ENCODE data around the gene GRIN2A. TPM values are rescaled to one million over a fixed set of nuclear protein-coding genes. Genes with fewer than 3 reads are reported as not detected.

The GRIN2A gene
- total RNA-seq, 1 donor from 2014 or later: not detected

DNA sequence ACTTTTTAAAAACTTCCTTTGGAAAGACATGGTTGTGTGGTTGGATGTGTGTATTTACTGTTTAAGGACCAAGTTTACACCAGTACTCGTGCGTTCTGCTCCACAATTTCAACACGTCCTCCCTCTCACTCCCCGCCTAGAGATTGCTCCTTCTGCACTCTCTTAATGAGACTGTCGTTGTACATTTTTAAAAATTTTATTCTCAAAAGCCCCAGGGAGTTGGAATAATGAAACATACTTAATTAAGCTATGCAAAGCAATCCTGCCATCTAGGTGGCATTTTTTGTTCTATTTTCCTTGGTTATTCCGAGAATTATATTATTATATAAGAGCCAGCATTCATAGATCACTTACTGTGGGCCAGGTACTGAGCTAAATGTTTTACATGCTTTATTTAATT lies 264.5 kb downstream of the GRIN2A start:
- H3K27ac Mint-ChIP-seq (ENCODE audit: unreplicated experiment): no peak overlapping the region
- H3K4me1 Mint-ChIP-seq (ENCODE audit: low read depth): no peaks in the 10 kb centered on the region
- no peak for DNase-seq (ENCODE audit: low spot score)
- no peak overlapping the region for H3K4me3 Mint-ChIP-seq (ENCODE audit: unreplicated experiment)
- TF ChIP-seq, protein P1, sequence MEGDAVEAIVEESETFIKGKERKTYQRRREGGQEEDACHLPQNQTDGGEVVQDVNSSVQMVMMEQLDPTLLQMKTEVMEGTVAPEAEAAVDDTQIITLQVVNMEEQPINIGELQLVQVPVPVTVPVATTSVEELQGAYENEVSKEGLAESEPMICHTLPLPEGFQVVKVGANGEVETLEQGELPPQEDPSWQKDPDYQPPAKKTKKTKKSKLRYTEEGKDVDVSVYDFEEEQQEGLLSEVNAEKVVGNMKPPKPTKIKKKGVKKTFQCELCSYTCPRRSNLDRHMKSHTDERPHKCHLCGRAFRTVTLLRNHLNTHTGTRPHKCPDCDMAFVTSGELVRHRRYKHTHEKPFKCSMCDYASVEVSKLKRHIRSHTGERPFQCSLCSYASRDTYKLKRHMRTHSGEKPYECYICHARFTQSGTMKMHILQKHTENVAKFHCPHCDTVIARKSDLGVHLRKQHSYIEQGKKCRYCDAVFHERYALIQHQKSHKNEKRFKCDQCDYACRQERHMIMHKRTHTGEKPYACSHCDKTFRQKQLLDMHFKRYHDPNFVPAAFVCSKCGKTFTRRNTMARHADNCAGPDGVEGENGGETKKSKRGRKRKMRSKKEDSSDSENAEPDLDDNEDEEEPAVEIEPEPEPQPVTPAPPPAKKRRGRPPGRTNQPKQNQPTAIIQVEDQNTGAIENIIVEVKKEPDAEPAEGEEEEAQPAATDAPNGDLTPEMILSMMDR (IDR thresholded peaks at IDR 0.05): no peak
- H3K27me3 Mint-ChIP-seq (ENCODE audit: low read depth): no peaks in the 10 kb centered on the region
- H3K9me3 Mint-ChIP-seq (ENCODE audit: low read depth): no peaks in the 10 kb centered on the region
- H3K36me3 Mint-ChIP-seq (ENCODE audit: low read depth): no peaks in the 10 kb centered on the region

DNA sequence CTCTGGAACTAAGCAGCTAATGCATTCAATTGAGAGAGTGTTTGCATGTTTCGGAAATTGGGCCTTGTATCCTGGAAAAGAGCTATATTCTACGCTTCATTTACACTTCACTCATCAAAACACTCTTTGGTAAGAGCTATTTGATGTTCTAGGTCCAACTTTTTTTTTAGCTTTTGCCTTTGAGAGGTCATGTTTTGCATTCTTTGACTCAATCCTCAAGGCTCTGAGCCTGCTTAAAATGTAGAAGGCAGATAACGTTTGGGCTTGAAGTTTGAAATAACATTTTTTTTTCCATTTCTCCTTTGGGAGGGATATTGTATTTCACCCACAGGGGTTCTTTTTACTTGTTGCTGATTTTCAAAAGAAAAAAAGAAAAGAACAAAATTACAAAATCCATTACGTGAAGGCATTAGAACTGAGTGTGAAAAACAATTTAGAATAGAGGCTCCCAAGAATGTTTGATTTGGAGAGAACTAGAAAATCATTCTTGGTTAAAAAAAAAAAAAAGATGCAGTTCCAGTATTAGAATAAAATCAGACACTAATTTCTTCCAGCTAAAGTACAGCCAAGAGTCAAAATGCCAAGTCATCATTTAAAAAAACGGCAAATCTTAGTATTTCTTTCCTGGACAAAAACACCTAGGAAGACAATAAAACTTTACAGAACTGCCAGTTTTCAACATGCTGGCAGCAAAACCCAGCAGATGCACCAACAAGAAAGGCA lies 268.5 kb downstream of the GRIN2A start:
- H3K4me1 Mint-ChIP-seq (ENCODE audit: low read depth): no peaks in the 10 kb centered on the region
- no peak overlapping the region for H3K27ac Mint-ChIP-seq (ENCODE audit: unreplicated experiment)
- H3K9me3 Mint-ChIP-seq (ENCODE audit: low read depth): no peaks in the 10 kb centered on the region
- H3K4me3 Mint-ChIP-seq (ENCODE audit: unreplicated experiment): no peak overlapping the region
- no peaks in the 10 kb centered on the region for H3K27me3 Mint-ChIP-seq (ENCODE audit: low read depth)
- TF ChIP-seq, protein P1 (IDR thresholded peaks at IDR 0.05): no peak
- H3K36me3 Mint-ChIP-seq (ENCODE audit: low read depth): no peaks in the 10 kb centered on the region
- DNase-seq (ENCODE audit: low spot score): no peak

DNA sequence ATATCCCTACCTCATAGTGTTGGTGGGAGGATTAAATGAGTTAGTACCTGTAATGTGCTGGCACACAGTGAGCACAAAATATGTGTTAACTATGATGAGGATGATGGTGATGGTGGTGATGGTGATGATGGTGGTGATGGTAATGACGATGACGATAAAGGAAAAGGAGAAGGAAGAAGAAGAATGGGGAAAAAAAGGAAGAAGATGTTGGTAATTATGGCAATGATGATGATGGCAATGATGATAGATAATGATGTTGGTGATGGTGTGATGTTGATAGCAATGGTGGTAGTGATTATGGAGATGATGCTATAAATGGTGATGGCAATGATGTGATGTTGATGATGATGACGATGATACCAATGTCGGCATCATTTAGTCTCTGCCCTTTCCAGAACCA lies 270.2 kb downstream of the GRIN2A start:
- no peaks in the 10 kb centered on the region for H3K36me3 Mint-ChIP-seq (ENCODE audit: low read depth)
- H3K4me1 Mint-ChIP-seq (ENCODE audit: low read depth): no peaks in the 10 kb centered on the region
- no peak for DNase-seq (ENCODE audit: low spot score)
- no peaks in the 10 kb centered on the region for H3K27me3 Mint-ChIP-seq (ENCODE audit: low read depth)
- no peak overlapping the region for H3K27ac Mint-ChIP-seq (ENCODE audit: unreplicated experiment)
- H3K4me3 Mint-ChIP-seq (ENCODE audit: unreplicated experiment): no peak overlapping the region
- H3K9me3 Mint-ChIP-seq (ENCODE audit: low read depth): no peaks in the 10 kb centered on the region
- TF ChIP-seq, protein P1 (IDR thresholded peaks at IDR 0.05): no peak

GRCh38 chr16:9911231-9911630 lies 271.0 kb downstream of the GRIN2A start:
- no peak for DNase-seq (ENCODE audit: low spot score)
- H3K27ac Mint-ChIP-seq (ENCODE audit: unreplicated experiment): no peak overlapping the region
- TF ChIP-seq, protein P1 (IDR thresholded peaks at IDR 0.05): no peak
- H3K27me3 Mint-ChIP-seq (ENCODE audit: low read depth): no peaks in the 10 kb centered on the region
- H3K4me1 Mint-ChIP-seq (ENCODE audit: low read depth): no peaks in the 10 kb centered on the region
- H3K9me3 Mint-ChIP-seq (ENCODE audit: low read depth): no peaks in the 10 kb centered on the region
- H3K4me3 Mint-ChIP-seq (ENCODE audit: unreplicated experiment): no peak overlapping the region
- no peaks in the 10 kb centered on the region for H3K36me3 Mint-ChIP-seq (ENCODE audit: low read depth)

- no peak overlapping the region for H3K4me3 Mint-ChIP-seq (ENCODE audit: unreplicated experiment)
- H3K36me3 Mint-ChIP-seq (ENCODE audit: low read depth): no peaks in the 10 kb centered on the region
- no peaks in the 10 kb centered on the region for H3K4me1 Mint-ChIP-seq (ENCODE audit: low read depth)
- no peak overlapping the region for H3K27ac Mint-ChIP-seq (ENCODE audit: unreplicated experiment)
- H3K9me3 Mint-ChIP-seq (ENCODE audit: low read depth): no peaks in the 10 kb centered on the region
- TF ChIP-seq, protein P1 (IDR thresholded peaks at IDR 0.05): no peak
- H3K27me3 Mint-ChIP-seq (ENCODE audit: low read depth): no peaks in the 10 kb centered on the region
- DNase-seq (ENCODE audit: low spot score): no peak
Observed at GRCh38 chr16:9909072-9909825, 273.0 kb downstream of the GRIN2A start.

All from chondrocyte (in vitro differentiated cells).